SIG-M5 treated with dmso at 0.1 percent for 504 hours (cell line): ENCODE measurements around the gene KSR2.
"Not testable (repeated sequence)": the region's sequence is repeated elsewhere in the genome, so short reads cannot be mapped to it uniquely, and the experiment has no call there.

Experiments
- DNase-seq: peaks from one replicate; lab custom pipeline; 2025; ENCODE audit not compliant: unreplicated experiment; lab: John Stamatoyannopoulos, UW

KSR2 gene

GRCh38 chr12:117892441-117892840 lies 76.3 kb downstream of the KSR2 start:
- no peak for DNase-seq

GRCh38 chr12:117891265-117891664 lies 77.5 kb downstream of the KSR2 start:
- not testable (repeated sequence) for DNase-seq

GRCh38 chr12:117890644-117891043 lies 78.1 kb downstream of the KSR2 start:
- DNase-seq = no peak

- no peak for DNase-seq
Measured at GRCh38 chr12:117890137-117890536, 78.7 kb downstream of the KSR2 start.

- no peak for DNase-seq
Measured at GRCh38 chr12:117889098-117889497, 79.7 kb downstream of the KSR2 start.

- no peak for DNase-seq
Measured at GRCh38 chr12:117885211-117885610, 83.6 kb downstream of the KSR2 start.

- DNase-seq = no peak
Measured at GRCh38 chr12:117884161-117884560, 84.6 kb downstream of the KSR2 start.

- DNase-seq = no peak
Measured at GRCh38 chr12:117882603-117883184, 86.1 kb downstream of the KSR2 start.

- DNase-seq = no peak
Measured at GRCh38 chr12:117882181-117882580, 86.6 kb downstream of the KSR2 start.

GRCh38 chr12:117881517-117881916 lies 87.3 kb downstream of the KSR2 start:
- no peak for DNase-seq

GRCh38 chr12:117878605-117879004 lies 90.2 kb downstream of the KSR2 start:
- no peak for DNase-seq

GRCh38 chr12:117876436-117876816 lies 92.4 kb downstream of the KSR2 start:
- DNase-seq = no peak

- DNase-seq = no peak
Measured at GRCh38 chr12:117875744-117876435, 92.9 kb downstream of the KSR2 start.

GRCh38 chr12:117874842-117875434 lies 93.9 kb downstream of the KSR2 start:
- DNase-seq = peak; percentile 24

- DNase-seq = not testable (repeated sequence)
Measured at GRCh38 chr12:117874198-117874597, 94.6 kb downstream of the KSR2 start.

- DNase-seq = no peak
Measured at GRCh38 chr12:117872546-117873169, 96.1 kb downstream of the KSR2 start.

- no peak for DNase-seq
Measured at GRCh38 chr12:117869551-117869950, 99.2 kb downstream of the KSR2 start.

- DNase-seq = no peak
Measured at GRCh38 chr12:117867348-117867747, 101.4 kb downstream of the KSR2 start.

GRCh38 chr12:117865505-117865904 lies 103.3 kb downstream of the KSR2 start:
- no peak for DNase-seq

GRCh38 chr12:117863002-117863709 lies 105.6 kb downstream of the KSR2 start:
- peak; percentile 14 for DNase-seq

GRCh38 chr12:117861691-117862090 lies 107.1 kb downstream of the KSR2 start:
- DNase-seq = no peak
